Measurements from ENCODE around the gene BCL7B.
"Not testable (repeated sequence)": the region's sequence is repeated elsewhere in the genome, so short reads cannot be mapped to it uniquely, and the experiment has no call there.

The BCL7B gene

DNA sequence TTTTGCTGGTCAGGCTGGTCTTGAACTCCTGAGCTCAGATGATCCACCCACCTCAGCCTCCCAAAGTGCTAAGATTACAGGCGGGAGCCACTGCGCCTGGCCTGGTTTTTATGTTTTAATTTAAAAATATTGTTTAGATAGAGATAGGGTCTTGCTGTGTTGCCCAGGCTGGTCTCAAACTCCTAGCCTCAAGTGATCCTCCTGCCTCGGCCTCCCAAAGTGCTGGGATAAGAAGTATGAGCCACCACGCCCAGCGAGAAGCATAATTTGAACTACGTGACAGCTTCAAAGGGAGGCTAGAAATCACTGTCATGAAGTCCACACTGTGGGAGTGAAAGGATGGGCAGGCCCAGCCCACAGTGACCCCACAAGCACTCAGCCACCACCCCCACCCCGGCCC, 21.6 kb downstream of the BCL7B start:
- not testable (repeated sequence) for DNase-seq (ENCODE audit: low spot score)

DNA sequence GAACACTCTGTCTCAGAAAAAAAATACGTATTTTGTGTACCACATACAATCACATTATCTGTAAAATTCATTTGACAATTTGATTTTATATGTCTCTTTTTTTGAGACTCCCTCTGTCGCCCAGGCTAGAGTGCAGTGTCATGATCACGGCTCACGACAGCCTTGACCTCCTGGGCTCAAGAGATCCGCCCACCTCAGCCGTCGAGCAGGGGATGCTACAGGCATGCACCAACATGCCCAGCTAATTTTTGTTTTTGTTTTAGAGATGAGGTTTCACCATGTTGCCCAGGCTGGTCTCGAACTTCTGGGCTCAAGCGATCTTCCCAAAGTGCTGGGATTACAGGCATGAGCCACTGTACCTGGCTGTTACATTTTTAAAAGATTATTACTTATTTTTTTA, 23.7 kb downstream of the BCL7B start:
- no peak for DNase-seq (ENCODE audit: low spot score)

DNA sequence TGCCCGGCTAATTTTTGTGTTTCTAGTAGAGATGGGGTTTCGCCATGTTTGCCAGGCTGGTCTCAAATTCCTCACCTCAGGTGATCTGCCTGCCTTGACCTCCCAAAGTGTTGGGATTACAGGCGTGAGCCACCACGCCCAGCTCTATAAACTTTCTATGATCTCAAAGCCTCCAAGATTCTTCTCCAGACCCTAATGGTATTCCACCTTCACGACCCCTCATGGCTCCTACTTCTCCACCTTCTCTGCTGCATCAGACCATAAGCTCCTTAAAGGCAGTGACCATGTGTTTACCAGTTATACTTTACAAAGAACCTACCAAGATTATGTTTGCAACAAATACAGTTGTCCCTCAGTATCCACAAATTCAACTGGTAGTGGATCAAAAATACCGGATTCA, 25.3 kb downstream of the BCL7B start:
- no peak for DNase-seq (ENCODE audit: low spot score)

DNA sequence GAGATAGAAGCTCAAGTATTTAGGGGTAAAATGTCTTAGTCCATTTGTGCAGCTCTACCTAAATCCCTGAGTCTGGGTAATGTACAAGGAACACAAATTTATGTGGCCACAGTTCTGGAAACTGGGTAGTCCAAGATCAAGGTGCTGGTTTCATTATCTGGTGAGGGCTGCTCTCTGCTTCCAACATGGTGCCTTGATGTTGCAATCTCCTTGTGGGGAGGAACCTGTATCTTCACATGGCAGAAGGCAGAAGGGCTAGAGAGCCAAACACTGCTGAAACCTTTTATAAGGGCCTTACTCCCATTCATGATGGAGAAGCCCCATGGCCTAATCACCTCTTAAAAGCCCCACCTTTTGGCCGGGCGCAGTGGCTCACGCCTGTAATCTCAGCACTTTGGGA, 26.7 kb downstream of the BCL7B start:
- no peak for DNase-seq (ENCODE audit: low spot score)

DNA sequence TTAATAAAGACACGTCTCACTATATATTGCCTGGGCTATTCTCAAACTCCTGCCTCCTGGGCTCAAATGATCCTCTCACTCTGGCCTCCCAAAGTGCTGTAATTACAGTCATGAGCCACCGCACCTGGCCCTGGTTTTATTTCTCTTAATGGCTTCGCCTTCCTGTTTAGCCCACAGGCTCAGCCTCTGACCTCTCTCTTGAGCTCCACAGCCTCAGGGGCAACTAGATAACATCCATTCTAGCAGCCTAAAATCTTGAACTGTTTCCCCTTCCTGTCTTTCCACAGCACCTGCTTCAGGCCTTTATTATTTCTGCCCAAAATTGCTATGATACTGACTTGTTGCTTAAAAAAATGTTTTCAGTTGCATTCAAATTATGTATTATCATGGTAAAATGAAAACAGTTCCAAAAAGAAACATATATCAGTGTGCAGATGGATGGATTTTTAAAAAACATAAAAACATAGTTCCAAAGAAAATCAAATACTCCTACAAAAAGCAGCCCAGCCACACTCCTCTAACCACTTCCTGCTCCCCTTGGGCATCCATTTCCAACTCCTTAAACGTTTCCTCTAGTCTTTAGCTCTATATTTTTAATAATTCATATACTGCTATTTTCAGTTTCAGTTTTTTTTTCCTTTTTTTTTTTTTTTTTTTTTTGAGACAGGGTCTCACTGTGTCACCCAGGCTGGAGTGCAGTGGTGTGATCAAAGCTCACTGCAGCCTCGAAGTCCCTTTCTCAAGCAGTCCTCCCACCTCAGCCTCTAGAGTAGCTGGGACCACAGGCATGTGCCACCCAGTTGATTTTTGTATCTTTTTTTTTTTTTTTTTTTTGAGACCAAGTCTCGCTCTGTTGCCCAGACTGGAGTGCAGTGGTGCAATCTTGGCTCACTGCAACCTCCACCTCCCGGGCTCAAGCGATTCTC, 30.3 kb downstream of the BCL7B start:
- DNase-seq (ENCODE audit: low spot score), result no peak

DNA sequence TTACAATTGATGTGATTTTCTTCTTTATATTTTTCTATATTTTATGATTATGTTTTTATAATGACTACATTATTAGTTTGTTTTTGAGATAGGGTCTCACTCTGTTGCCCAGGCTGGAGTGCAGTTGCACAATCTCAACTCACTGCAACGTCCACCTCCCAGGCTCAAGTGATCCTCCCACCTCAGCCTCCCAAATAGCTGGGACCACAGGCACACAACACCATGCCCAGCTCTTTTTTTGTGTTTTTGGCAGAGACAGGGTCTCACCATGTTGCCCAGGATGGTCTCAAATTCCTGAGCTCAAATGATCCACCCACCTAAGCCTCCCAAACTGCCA, 31.4 kb downstream of the BCL7B start:
- DNase-seq (ENCODE audit: low spot score), result not testable (repeated sequence)

DNA sequence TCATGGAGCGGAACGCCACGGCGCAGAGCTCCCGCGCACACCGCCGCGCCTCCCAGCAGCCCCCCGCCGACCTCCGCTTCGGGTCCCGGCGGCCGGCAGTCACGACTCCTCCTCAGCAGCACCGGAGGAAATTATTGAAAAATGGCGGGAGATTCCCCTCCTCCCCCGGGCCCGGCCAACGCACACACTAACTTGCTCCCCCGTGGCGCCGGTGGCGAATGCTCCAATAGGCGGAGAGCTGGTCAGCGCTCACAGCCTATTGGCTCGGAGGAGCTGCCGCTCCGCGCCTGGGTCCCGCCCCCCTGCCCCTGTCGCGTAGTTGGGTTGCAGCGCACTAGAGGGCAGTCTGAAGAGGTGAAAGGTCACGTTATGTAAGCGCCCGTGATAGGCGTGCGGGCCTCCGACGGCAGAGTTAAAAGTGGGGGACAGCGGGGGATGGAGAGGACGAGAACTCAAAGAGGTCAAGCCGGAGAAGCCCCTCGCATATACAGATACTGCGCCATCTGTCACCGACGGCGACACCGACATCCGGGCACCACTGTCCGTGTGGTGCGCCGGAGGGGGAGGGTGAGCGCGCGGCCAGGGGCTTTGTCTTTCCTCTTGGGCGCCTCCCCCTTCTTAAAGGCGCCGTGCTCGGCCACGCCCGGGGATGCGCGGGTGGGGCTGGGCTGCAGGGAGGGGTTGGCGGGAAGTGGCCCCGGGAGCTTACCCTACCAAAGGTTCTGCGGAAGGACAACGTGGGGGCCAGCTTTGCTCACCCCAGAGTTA, 35.2 kb downstream of the BCL7B start, which contains the start of gene BAZ1B:
BAZ1B (minus strand) TSS at position 189 of the 768 bp plus-strand sequence. CDS start 360 bp downstream, outside the sequence.
- peak; percentile 98 for DNase-seq (ENCODE audit: low spot score)

DNA sequence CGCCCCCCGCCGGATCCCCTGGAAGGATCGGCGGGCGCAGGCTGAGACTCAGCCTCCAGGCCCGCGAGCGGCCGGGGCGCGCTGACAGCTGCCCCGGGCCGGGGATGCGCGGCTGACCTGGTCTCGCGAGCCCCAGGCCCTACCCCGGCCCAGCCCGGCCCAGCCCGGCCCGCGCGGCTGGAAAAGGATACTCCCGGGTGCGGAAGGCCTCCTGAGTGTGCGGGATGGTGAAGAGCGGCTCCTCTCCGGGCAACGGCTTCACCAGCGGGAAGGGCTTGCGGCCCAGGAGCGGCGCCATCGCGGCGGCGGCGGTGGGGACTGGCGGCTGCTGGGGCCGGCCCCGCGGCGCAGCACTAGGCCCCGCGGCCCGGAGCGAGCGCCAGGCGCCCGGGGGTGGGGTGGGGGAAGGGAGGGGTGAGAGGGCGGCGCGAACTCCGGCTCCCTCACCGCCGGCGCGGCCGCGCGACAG, 35.8 kb downstream of the BCL7B start:
- DNase-seq (ENCODE audit: low spot score), result no peak

DNA sequence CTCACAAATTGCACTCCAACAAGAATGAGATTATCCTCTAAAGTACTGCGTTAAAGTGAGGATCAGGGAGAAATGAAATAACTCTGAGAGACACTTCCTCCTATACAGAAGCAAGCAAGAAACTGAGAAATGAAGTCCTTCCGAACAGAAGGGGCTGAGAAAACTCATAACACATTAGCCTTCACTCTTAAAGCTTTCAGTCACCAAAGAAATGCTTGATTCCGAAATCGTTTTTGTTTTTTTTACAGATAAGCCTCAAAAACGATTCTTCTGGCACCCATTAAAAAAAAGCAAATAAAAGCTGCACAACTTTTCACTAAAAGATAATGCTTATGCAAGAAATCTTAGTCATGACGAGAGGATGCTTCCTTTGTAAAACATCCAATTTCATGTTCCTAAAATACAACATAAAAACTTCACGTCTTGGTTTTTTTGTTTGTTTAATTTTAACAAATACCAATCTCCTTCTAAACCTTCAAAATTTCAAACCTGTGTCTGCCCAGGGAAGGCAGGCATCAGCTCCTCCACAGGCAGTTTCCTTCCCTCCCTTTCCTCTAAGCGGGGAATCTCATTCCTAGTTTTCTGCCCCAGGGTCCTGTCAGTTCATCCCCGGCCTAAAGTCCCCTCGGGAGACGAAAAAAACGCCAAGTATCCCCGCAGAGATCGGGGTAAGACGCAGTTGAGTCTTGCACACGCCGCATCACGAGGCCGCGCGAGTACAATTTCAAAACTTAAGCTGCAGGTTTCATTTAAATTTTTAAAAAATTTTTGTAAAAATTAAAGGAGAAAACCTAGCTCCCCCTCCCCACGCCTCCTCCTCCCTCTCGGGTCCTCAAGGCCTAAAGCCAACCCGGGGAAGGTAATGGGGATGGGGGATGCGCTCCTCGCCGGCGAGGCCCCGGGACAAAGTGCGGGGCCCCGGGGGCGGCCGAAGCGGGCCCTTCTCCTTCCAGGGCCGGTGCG, 36.5 kb downstream of the BCL7B start:
- no peak for DNase-seq (ENCODE audit: low spot score)

DNA sequence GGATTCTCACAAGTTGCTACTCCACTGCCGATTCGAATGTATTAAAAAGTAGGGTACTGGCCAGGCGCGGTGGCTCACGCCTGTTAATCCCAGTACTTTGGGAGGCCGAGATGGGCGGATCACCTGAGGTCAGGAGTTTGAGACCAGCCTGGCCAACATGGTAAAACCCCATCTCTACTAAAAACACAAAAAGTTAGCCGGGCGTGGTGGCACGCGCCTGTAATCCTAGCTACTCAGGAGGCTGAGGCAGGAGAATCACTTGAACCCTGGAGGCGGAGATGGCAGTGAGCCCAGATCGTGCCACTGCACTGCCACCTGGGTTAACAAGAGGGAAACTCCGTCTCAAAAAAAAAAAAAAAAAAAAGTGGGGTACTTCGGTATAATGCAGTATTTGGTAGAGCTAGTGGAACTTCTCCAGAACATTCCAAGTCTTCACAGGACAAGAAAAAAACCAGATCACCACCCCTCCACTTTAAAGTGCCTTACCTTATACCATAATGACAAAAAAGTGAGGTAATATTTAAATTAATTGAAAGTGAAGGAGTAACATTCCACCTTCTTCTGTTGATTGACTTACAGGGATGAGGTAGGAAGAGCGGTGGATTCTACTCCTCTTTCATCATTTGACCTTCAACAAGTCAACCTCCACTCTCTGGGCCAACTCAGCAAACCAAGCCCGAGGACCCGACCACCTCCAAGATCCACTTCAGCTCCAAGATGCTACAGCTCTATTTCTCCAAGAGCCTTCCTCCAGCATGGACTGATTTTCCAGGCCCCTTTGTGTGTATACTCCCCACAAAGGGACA, 37.4 kb downstream of the BCL7B start:
- DNase-seq (ENCODE audit: low spot score), result no peak

DNA sequence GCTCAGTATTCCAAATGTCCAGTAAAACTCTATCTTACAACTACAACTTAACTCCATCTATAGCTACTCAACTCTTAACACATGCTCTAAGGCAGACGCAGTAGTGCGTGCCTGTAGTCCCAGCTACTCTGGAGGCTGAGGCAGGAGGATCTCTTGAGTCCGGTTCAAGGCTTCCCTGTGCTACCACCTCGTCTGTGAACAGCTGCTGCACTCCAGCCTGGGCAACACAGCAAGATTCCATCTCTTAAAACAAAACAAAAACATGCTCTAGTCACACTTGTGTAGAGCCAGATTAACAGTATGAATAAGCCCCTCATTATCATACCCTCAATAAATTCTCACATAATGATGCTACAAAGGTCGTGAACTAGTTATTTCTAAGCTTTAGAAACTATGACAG, 39.0 kb downstream of the BCL7B start:
- DNase-seq (ENCODE audit: low spot score), result no peak

DNA sequence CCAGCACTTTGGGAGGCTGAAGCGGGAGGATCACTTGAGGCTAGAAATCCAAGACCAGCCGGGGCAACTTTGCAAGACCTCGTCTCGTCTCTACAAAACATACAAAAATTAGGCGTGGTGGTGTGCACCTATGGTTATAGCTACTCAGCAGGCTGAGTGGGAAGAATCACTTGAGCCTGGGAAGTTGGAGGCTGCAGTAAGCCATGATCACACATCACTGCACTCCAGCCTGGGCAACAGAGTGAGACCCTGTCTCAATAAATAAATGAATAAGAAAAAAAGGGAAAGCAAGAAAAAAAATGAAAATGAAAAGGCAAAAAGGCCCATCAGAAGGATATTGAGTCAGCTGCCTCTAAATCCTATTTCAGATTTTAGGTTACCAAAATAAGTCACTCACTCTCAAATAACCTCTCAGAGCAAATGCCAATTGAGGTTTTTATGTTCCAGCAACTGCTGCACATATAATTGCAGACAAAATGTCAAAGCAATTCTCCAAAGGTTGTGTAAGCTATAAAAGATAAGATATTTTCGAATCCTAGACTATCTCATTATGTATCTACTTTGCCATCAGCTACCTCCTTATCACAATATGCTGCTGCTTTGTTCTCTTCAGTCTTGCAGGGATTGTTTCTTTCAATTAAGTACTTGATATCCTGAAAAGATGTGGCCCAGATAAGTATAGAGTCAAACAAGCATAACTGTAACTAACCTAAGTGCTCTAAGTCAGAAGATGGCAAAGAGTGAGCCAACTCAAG, 40.1 kb downstream of the BCL7B start:
- no peak for DNase-seq (ENCODE audit: low spot score)

DNA sequence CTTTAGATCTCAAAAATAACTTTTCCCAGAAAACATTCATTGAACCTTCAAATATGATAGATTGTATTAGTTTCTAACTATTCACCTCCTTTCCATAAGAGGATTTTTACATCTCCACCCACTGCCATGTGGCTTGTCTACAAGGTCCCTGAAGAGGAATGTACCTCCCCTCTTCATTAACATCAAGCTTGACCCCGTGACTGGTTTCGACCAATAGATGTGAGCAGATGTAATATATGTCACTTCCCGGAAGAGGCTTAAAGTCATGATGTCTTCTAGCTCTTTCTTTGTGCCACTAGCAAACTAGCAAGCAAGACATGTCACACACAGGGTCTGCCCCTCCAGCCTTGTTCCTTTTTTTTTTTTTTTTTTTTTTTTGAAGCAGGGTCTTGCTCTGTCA, 42.3 kb downstream of the BCL7B start:
- DNase-seq (ENCODE audit: low spot score), result no peak

DNA sequence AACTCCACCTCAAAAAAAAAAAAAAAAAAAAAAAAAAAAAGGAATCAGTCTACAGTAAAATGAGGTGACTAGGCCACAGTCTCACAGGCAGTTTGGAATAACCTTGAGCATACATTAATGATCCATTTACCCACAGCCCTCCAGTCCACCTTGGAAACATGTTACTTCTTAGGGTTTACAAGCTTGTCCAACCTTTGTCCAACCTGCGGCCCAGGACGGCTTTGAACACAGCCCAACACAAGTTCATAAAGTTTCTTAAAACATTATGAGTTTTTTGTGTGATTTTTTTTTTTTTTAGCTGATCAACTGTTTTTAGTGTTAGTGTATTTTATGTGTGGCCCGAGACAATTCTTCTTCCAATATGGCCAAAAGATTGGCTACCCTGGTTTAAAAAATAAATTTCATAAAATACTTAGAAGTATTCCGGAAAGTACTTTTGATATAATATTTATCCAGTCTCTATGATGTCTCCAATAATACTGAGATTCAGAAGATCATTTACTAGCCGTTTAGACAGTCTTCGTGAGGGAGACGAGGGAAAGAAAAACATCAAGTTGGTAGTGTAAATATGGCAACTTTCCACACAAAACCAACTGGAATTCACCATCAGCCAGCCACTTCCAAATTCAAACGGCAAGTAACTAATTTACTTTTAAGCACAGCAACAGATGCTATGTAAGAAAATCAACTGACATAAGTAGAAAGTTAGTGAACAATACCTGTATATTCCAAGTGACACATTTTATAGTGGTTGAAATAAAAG, 45.3 kb downstream of the BCL7B start:
- DNase-seq (ENCODE audit: low spot score), result no peak

DNA sequence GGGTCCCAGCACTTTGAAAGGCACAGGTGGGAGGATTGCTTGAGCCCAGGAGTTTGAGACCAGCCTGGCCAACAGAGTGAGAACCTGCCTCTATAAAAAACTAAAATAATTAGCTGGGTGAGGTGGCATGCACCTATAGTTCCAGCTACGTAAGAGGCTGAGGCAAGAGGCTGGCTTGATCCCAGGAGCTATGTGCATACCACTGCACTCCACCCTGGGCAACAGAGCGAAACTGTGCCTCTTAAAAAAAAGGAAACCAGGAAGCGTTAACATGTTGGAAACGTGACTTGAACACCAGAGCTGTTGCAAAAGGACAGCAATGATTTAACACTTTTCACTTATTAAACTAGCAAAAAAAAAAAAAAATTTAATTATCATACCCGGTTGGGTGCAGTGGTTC, 48.0 kb downstream of the BCL7B start:
- no peak for DNase-seq (ENCODE audit: low spot score)

DNA sequence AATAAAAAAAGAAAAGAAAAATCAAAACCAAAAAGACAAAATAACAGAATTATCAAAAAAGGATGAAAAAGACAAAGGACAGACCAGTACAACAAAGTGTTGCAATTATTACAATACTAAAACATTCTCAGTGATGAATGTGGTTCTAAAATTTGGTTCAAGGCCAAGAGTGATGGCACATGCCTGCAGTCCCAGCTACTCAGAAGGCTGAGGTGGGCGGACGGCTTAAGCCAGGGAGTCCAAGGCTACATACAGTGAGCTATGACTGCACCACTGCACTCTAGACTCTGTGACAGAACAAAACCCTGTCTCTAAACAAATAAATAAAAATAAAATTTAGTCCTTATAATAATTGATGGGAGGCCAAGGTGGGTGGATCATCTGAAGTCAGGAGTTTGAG, 49.9 kb downstream of the BCL7B start:
- DNase-seq (ENCODE audit: low spot score), result no peak

DNA sequence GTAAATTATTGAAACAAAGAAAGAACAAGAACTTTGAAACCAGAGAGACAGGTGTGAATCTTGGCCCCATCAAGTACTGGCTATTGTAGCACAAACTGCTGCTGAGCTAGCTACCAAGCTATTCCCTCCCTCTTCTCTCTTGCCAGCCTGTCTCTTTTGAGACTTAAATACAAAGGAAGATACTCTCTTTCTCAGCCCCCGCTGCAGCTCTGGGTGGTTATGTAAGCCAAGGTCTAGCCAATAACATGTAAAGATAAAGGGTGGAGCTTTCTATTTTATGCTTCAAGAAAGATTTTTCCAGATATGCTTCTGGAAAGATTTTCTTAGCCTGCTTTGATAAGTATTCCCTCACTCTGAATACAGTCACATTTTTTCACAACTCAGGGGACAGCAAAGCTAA, 52.6 kb downstream of the BCL7B start:
- DNase-seq (ENCODE audit: low spot score), result no peak

DNA sequence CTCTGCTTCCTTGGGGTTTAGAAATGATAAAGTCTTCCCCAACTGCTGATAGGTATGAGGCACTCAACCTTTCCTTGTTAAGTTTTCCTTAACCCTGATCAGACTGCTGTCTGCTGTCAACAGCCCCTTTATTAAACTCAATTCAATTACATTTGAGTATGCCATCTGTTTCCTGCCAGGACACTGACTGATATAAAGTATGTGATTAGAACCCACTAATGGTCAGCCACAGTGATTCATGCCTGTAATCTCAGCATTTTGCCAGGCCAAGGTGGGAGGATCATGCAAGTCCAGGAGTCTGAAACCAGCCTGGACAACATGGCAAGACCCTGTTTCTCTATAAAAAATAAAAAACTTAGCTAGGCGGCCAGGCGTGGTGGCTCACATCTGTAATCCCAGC, 53.5 kb downstream of the BCL7B start:
- DNase-seq (ENCODE audit: low spot score), result no peak

DNA sequence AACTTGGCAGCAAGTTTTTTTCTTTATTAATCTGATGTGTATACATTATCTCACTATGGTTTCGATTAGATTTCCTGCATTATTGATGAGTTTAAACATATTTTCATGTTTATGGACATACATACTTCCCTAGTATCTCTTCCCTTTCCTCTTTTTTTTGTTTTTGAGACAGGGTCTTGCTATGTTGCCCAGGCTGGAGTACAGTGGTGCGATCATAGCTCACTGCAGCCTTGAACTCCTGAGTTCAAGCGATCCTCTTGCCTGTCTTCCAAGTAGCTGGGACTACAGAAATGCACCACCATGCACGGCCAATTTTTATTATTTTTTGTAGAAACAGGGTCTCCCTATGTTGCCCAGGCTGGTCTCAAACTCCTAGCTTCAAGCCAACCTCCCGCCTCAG, 54.3 kb downstream of the BCL7B start:
- DNase-seq (ENCODE audit: low spot score), result no peak

DNA sequence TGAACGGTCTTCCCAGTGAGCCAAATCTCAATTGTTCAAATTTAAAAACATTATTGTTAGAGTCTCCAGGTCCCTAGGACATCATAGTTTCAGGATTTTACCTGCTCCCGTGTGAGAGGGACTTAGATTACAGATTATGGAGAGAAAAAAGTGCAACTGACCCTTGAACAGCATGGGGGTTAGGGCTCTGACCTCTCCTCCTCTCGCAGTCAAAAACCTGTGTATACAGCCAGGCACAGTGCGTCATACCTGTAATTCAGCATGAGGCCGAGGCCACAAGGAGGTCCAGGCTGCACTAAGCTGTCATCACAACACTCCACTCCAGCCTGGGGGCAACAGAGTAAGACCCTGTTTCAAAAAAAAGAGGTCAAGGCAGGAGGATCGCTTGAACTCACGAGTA, 60.9 kb downstream of the BCL7B start:
- DNase-seq (ENCODE audit: low spot score), result no peak

All from ecto neural progenitor cell (in vitro differentiated cells).